ENCODE results near the gene COL9A1.

DNA sequence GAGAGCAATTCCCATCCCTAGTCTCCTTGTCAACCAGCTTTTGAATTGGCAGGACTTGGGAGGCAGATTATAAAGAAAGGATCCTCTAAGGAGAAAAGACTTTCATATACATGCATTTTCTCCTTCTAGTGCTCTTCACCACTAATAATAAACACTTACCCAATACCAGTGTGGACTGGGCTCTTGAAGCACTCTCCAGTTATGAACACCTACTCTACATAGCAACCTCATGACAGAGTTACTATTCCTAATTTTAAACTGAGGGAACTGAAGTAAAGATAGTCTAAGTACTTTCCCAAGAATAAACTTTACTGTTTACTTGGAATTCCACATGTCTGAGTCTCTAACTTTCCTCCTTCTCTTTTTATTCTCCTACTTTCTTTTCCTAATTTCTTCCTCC is 4.8 kb downstream of the COL9A1 start:
- TF ChIP-seq POLR2A (IDR thresholded peaks at IDR 0.05) (no peak), CTCF (IDR thresholded peaks at IDR 0.05) (no peak)
